WTC11 (cell line): ENCODE measurements around the gene KRTAP24-1. TPM values are rescaled to one million over a fixed set of nuclear protein-coding genes. Genes with fewer than 3 reads are reported as not detected.

Experiments used
- ATAC-seq: fragments of 200-7000 bp; cut with Tn5 transposase; 2 replicates; pipeline ENCODE4 v1.10.0; 2021; ENCODE audit warnings: mild to moderate bottlenecking, moderate library complexity
- CTCF ChIA-PET: fragments of 300-600 bp; sonication (Branson Sonifier 250); formaldehyde crosslinking; loops from one replicate; lab custom pipeline; 2021; ENCODE audit warnings: antibody characterized with exemption; lab: Charles Lee
- POLR2A ChIA-PET: fragments of 350-600 bp; sonication (Branson Sonifier 250); formaldehyde crosslinking; loops from one replicate; lab custom pipeline; 2021; ENCODE audit warnings: antibody characterized with exemption; lab: Charles Lee
- DNase-seq: peaks from one replicate; pipeline ENCODE4 v3.0.0; 2021; ENCODE audit warnings: low spot score
- H3K27ac Mint-ChIP-seq: 2 replicates; pipeline ENCODE4 v1.8.0; 2021; ENCODE audit warnings: mixed read lengths
- H3K27me3 Mint-ChIP-seq: 2 replicates; pipeline ENCODE4 v1.8.0; 2021; ENCODE audit warnings: low read depth, mild to moderate bottlenecking, moderate library complexity, mixed read lengths
- H3K36me3 Mint-ChIP-seq: 2 replicates; pipeline ENCODE4 v1.8.0; 2021; ENCODE audit warnings: mixed read lengths
- H3K4me1 Mint-ChIP-seq: 2 replicates; pipeline ENCODE4 v1.8.0; 2022; ENCODE audit warnings: mixed read lengths
- H3K4me3 Mint-ChIP-seq: 2 replicates; pipeline ENCODE4 v1.8.0; 2021; ENCODE audit warnings: mild to moderate bottlenecking, moderate library complexity, mixed read lengths
- H3K9me3 Mint-ChIP-seq: 2 replicates; pipeline ENCODE4 v1.8.0; 2021; ENCODE audit warnings: mixed read lengths
- CBFB ChIP-seq: sonication (generic); formaldehyde crosslinking; IDR thresholded peaks from 2 replicates; pipeline ENCODE4 v1.8.1; 2022; ENCODE audit warnings: mild to moderate bottlenecking, low read depth, missing genetic modification reagents
- CREM ChIP-seq: sonication (generic); formaldehyde crosslinking; IDR thresholded peaks from 2 replicates; pipeline ENCODE4 v1.8.1; 2022; ENCODE audit warnings: mild to moderate bottlenecking, missing genetic modification reagents, moderate library complexity
- ESRRA ChIP-seq: sonication (generic); formaldehyde crosslinking; IDR thresholded peaks from 2 replicates; pipeline ENCODE4 v1.8.1; 2022; ENCODE audit warnings: mild to moderate bottlenecking, missing genetic modification reagents, borderline replicate concordance
- GABPB1 ChIP-seq: sonication (generic); formaldehyde crosslinking; IDR thresholded peaks from 2 replicates; pipeline ENCODE4 v1.8.1; 2023; ENCODE audit warnings: mild to moderate bottlenecking, missing genetic modification reagents
- HMGA2 ChIP-seq: fragments of 250-450 bp; sonication (Bioruptor Pico); IDR thresholded peaks from 2 replicates; pipeline ENCODE4 v1.4.0; 2021; ENCODE audit warnings: mild to moderate bottlenecking, moderate library complexity
- NR3C1 ChIP-seq: sonication (generic); formaldehyde crosslinking; conservative IDR thresholded peaks from 2 replicates; pipeline ENCODE4 v1.8.1; 2023; ENCODE audit warnings: low read depth, mild to moderate bottlenecking, missing genetic modification reagents
- OVOL2 ChIP-seq: fragments of 250-450 bp; sonication (Bioruptor Pico); IDR thresholded peaks from 2 replicates; pipeline ENCODE4 v1.9.0; 2021; ENCODE audit warnings: mild to moderate bottlenecking, borderline replicate concordance
- SMAD3 ChIP-seq: sonication (generic); formaldehyde crosslinking; IDR thresholded peaks from 2 replicates; pipeline ENCODE4 v1.8.0; 2022; ENCODE audit warnings: missing genetic modification reagents, mild to moderate bottlenecking, borderline replicate concordance
- ZBTB21 ChIP-seq: sonication (generic); formaldehyde crosslinking; IDR thresholded peaks from 2 replicates; pipeline ENCODE4 v1.8.1; 2023; ENCODE audit warnings: mild to moderate bottlenecking, missing genetic modification reagents, borderline replicate concordance
- ZNF121 ChIP-seq: sonication (generic); formaldehyde crosslinking; IDR thresholded peaks from 2 replicates; pipeline ENCODE4 v1.8.0; 2023; ENCODE audit warnings: missing genetic modification reagents
- ZNF416 ChIP-seq: fragments of 250-450 bp; sonication (Bioruptor Pico); IDR thresholded peaks from 2 replicates; pipeline ENCODE4 v1.9.0; 2021; ENCODE audit warnings: mild to moderate bottlenecking, inconsistent platforms
- total RNA-seq: library from RNA; stranded (reverse); gene quantifications from 3 replicates; pipeline ENCODE4 v1.2.3, GENCODE V29; 2021
- TF ChIP-seq, protein P1 (sequence below): sonication (generic); formaldehyde crosslinking; IDR thresholded peaks from 2 replicates; pipeline ENCODE4 v1.8.1; 2022; ENCODE audit warnings: mild to moderate bottlenecking, missing genetic modification reagents, moderate library complexity, borderline replicate concordance
- TF ChIP-seq, protein P2 (sequence below): sonication (generic); formaldehyde crosslinking; IDR thresholded peaks from 2 replicates; pipeline ENCODE4 v1.8.1; 2023; ENCODE audit warnings: mild to moderate bottlenecking, missing genetic modification reagents
- TF ChIP-seq, protein P3 (sequence below): fragments of 250-450 bp; sonication (Bioruptor Pico); IDR thresholded peaks from 2 replicates; pipeline ENCODE4 v1.9.0; 2021; ENCODE audit warnings: mild to moderate bottlenecking
- TF ChIP-seq, protein P4 (sequence below): fragments of 250-450 bp; sonication (Bioruptor Pico); IDR thresholded peaks from 2 replicates; pipeline ENCODE4 v1.9.0; 2021; ENCODE audit warnings: mild to moderate bottlenecking
- TF ChIP-seq, protein P5 (sequence below): sonication (generic); formaldehyde crosslinking; IDR thresholded peaks from 2 replicates; pipeline ENCODE4 v1.8.1; 2023; ENCODE audit warnings: mild to moderate bottlenecking, missing genetic modification reagents, moderate library complexity
- TF ChIP-seq, protein P6 (sequence below): sonication (generic); formaldehyde crosslinking; IDR thresholded peaks from 2 replicates; pipeline ENCODE4 v1.8.0; 2022; ENCODE audit warnings: mild to moderate bottlenecking, missing genetic modification reagents
- TF ChIP-seq, protein P7 (sequence below): sonication (generic); formaldehyde crosslinking; IDR thresholded peaks from 2 replicates; pipeline ENCODE4 v1.8.0; 2023; ENCODE audit warnings: mild to moderate bottlenecking, missing genetic modification reagents
- TF ChIP-seq, protein P8 (sequence below): fragments of 200-600 bp; IDR thresholded peaks from 2 replicates; pipeline ENCODE4 v1.8.0; 2022; ENCODE audit warnings: antibody characterized with exemption

KRTAP24-1 gene
- total RNA-seq, 1 experiment from 2014 or later, result not detected

DNA sequence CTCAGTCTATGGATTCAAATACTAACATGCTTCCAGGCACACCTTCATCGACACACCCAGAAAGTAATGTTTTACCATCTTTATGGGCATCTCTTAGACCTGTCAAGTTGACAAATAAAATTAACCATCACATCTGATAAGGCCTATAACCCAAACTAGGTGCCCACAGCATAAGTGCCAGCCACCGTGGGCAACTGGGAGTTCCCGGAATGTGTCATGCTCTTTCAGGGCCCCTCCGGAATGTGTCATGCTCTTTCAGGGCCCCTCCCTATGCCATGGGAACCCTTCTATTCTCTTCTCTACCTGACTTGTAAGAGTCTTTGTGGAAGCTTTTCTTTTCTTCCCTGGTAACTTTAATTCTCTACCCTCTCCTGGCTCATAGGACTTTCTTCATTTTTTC is 26.6 kb downstream of the KRTAP24-1 start:
- no peak overlapping the region for H3K27ac Mint-ChIP-seq
- no peak overlapping the region for H3K4me3 Mint-ChIP-seq
- DNase-seq, result no peak
- ChIA-PET POLR2A (no interaction called here), CTCF (no interaction called here)
- H3K4me1 Mint-ChIP-seq, result no peaks in the 10 kb centered on the region
- no peak for ATAC-seq
- no peaks in the 10 kb centered on the region for H3K27me3 Mint-ChIP-seq
- no peak for TF ChIP-seq ESRRA
- TF ChIP-seq ZNF416 (CRISPR knock-in tag), result no peak
- TF ChIP-seq, protein P1, sequence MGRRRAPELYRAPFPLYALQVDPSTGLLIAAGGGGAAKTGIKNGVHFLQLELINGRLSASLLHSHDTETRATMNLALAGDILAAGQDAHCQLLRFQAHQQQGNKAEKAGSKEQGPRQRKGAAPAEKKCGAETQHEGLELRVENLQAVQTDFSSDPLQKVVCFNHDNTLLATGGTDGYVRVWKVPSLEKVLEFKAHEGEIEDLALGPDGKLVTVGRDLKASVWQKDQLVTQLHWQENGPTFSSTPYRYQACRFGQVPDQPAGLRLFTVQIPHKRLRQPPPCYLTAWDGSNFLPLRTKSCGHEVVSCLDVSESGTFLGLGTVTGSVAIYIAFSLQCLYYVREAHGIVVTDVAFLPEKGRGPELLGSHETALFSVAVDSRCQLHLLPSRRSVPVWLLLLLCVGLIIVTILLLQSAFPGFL, result no peak
- no peak for TF ChIP-seq CREM
- TF ChIP-seq CBFB, result no peak
- TF ChIP-seq, protein P2, sequence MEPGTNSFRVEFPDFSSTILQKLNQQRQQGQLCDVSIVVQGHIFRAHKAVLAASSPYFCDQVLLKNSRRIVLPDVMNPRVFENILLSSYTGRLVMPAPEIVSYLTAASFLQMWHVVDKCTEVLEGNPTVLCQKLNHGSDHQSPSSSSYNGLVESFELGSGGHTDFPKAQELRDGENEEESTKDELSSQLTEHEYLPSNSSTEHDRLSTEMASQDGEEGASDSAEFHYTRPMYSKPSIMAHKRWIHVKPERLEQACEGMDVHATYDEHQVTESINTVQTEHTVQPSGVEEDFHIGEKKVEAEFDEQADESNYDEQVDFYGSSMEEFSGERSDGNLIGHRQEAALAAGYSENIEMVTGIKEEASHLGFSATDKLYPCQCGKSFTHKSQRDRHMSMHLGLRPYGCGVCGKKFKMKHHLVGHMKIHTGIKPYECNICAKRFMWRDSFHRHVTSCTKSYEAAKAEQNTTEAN (CRISPR knock-in tag), result no peak
- H3K9me3 Mint-ChIP-seq, result peaks cover 8% of the 10 kb centered on the region
- no peaks in the 10 kb centered on the region for H3K36me3 Mint-ChIP-seq

DNA sequence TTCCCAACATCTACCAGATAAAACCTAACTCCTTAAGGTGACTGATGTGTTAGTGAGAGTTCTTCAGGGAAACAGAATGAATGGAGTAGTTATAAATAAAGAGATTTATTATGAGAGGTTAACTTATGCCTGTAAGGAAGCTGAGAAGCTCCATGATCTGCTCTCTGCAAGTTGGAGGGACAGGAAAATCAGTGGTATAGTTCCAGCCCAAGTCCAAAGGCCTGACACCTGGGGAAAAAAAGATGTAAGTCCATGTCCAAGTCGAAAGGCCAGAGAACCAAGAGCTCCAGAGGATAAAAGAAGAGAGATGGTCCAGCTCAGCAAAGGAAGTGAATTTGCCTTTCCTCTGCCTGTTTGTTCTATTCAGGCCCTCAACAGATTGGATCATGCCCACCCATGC is 27.1 kb downstream of the KRTAP24-1 start:
- no peaks in the 10 kb centered on the region for H3K36me3 Mint-ChIP-seq
- POLR2A ChIA-PET, result no interaction called here
- CTCF ChIA-PET, result interaction anchor here (1.6 kb wide), 1 partner anchor 13 kb away, joined by 5 read pairs; no protein-coding TSS in a partner anchor
- no peak overlapping the region for H3K27ac Mint-ChIP-seq
- ATAC-seq (no peak), DNase-seq (no peak)
- no peak overlapping the region for H3K4me3 Mint-ChIP-seq
- H3K27me3 Mint-ChIP-seq, result no peaks in the 10 kb centered on the region
- peaks cover 8% of the 10 kb centered on the region for H3K9me3 Mint-ChIP-seq
- no peaks in the 10 kb centered on the region for H3K4me1 Mint-ChIP-seq
- TF ChIP-seq NR3C1 (CRISPR knock-in tag) (no peak), SMAD3 (no peak), GABPB1 (CRISPR knock-in tag) (no peak), ZNF416 (CRISPR knock-in tag) (no peak), OVOL2 (CRISPR knock-in tag) (no peak), ZBTB21 (CRISPR knock-in tag) (no peak), ZNF121 (no peak), HMGA2 (CRISPR knock-in tag) (no peak)
- TF ChIP-seq, protein P3, sequence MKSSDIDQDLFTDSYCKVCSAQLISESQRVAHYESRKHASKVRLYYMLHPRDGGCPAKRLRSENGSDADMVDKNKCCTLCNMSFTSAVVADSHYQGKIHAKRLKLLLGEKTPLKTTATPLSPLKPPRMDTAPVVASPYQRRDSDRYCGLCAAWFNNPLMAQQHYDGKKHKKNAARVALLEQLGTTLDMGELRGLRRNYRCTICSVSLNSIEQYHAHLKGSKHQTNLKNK, result no peak
- TF ChIP-seq, protein P2 (CRISPR knock-in tag), result no peak
- TF ChIP-seq, protein P4, sequence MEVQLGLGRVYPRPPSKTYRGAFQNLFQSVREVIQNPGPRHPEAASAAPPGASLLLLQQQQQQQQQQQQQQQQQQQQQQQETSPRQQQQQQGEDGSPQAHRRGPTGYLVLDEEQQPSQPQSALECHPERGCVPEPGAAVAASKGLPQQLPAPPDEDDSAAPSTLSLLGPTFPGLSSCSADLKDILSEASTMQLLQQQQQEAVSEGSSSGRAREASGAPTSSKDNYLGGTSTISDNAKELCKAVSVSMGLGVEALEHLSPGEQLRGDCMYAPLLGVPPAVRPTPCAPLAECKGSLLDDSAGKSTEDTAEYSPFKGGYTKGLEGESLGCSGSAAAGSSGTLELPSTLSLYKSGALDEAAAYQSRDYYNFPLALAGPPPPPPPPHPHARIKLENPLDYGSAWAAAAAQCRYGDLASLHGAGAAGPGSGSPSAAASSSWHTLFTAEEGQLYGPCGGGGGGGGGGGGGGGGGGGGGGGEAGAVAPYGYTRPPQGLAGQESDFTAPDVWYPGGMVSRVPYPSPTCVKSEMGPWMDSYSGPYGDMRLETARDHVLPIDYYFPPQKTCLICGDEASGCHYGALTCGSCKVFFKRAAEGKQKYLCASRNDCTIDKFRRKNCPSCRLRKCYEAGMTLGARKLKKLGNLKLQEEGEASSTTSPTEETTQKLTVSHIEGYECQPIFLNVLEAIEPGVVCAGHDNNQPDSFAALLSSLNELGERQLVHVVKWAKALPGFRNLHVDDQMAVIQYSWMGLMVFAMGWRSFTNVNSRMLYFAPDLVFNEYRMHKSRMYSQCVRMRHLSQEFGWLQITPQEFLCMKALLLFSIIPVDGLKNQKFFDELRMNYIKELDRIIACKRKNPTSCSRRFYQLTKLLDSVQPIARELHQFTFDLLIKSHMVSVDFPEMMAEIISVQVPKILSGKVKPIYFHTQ, result no peak
- TF ChIP-seq, protein P5, sequence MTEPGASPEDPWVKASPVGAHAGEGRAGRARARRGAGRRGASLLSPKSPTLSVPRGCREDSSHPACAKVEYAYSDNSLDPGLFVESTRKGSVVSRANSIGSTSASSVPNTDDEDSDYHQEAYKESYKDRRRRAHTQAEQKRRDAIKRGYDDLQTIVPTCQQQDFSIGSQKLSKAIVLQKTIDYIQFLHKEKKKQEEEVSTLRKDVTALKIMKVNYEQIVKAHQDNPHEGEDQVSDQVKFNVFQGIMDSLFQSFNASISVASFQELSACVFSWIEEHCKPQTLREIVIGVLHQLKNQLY, result no peak
- TF ChIP-seq, protein P6, sequence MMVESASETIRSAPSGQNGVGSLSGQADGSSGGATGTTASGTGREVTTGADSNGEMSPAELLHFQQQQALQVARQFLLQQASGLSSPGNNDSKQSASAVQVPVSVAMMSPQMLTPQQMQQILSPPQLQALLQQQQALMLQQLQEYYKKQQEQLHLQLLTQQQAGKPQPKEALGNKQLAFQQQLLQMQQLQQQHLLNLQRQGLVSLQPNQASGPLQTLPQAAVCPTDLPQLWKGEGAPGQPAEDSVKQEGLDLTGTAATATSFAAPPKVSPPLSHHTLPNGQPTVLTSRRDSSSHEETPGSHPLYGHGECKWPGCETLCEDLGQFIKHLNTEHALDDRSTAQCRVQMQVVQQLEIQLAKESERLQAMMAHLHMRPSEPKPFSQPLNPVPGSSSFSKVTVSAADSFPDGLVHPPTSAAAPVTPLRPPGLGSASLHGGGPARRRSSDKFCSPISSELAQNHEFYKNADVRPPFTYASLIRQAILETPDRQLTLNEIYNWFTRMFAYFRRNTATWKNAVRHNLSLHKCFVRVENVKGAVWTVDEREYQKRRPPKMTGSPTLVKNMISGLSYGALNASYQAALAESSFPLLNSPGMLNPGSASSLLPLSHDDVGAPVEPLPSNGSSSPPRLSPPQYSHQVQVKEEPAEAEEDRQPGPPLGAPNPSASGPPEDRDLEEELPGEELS (CRISPR knock-in tag), result no peak
- TF ChIP-seq, protein P7, sequence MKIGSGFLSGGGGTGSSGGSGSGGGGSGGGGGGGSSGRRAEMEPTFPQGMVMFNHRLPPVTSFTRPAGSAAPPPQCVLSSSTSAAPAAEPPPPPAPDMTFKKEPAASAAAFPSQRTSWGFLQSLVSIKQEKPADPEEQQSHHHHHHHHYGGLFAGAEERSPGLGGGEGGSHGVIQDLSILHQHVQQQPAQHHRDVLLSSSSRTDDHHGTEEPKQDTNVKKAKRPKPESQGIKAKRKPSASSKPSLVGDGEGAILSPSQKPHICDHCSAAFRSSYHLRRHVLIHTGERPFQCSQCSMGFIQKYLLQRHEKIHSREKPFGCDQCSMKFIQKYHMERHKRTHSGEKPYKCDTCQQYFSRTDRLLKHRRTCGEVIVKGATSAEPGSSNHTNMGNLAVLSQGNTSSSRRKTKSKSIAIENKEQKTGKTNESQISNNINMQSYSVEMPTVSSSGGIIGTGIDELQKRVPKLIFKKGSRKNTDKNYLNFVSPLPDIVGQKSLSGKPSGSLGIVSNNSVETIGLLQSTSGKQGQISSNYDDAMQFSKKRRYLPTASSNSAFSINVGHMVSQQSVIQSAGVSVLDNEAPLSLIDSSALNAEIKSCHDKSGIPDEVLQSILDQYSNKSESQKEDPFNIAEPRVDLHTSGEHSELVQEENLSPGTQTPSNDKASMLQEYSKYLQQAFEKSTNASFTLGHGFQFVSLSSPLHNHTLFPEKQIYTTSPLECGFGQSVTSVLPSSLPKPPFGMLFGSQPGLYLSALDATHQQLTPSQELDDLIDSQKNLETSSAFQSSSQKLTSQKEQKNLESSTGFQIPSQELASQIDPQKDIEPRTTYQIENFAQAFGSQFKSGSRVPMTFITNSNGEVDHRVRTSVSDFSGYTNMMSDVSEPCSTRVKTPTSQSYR (CRISPR knock-in tag), result no peak
- TF ChIP-seq, protein P8, sequence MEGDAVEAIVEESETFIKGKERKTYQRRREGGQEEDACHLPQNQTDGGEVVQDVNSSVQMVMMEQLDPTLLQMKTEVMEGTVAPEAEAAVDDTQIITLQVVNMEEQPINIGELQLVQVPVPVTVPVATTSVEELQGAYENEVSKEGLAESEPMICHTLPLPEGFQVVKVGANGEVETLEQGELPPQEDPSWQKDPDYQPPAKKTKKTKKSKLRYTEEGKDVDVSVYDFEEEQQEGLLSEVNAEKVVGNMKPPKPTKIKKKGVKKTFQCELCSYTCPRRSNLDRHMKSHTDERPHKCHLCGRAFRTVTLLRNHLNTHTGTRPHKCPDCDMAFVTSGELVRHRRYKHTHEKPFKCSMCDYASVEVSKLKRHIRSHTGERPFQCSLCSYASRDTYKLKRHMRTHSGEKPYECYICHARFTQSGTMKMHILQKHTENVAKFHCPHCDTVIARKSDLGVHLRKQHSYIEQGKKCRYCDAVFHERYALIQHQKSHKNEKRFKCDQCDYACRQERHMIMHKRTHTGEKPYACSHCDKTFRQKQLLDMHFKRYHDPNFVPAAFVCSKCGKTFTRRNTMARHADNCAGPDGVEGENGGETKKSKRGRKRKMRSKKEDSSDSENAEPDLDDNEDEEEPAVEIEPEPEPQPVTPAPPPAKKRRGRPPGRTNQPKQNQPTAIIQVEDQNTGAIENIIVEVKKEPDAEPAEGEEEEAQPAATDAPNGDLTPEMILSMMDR, result no peak
- TF ChIP-seq, protein P1, result no peak
